HG03280 (cell line): ENCODE measurements around the gene TTLL7.

Experiments used
- ATAC-seq: cut with Tn5 transposase; IDR thresholded peaks from one replicate; pipeline ENCODE4 v1.9.1; 2021; ENCODE audit warnings: mild to moderate bottlenecking, moderate library complexity; ENCODE audit not compliant: unreplicated experiment

Gene TTLL7

GRCh38 chr1:83998498-83999315 is at the start of gene TTLL7:
TSS of gene TTLL7 (minus strand) at chr1:83999132. CDS start at chr1:83952211, 46,921 bp downstream.
- ATAC-seq: peak; percentile 85

- ATAC-seq: no peak
Measured at GRCh38 chr1:84042461-84042860, 43.5 kb upstream of the TTLL7 start.

- ATAC-seq: no peak
Measured at GRCh38 chr1:84037758-84038611, 39.1 kb upstream of the TTLL7 start.

- no peak for ATAC-seq
Measured at GRCh38 chr1:84031802-84032327, 32.9 kb upstream of the TTLL7 start.

GRCh38 chr1:84027368-84027767 is 28.4 kb upstream of the TTLL7 start:
- ATAC-seq: no peak

GRCh38 chr1:84025966-84026365 is 27.0 kb upstream of the TTLL7 start:
- no peak for ATAC-seq

- ATAC-seq: no peak
Measured at GRCh38 chr1:84021822-84022221, 22.9 kb upstream of the TTLL7 start.

- ATAC-seq: no peak
Measured at GRCh38 chr1:84020151-84020550, 21.2 kb upstream of the TTLL7 start.

- no peak for ATAC-seq
Measured at GRCh38 chr1:84019217-84019616, 20.3 kb upstream of the TTLL7 start.

GRCh38 chr1:84013708-84014107 is 14.8 kb upstream of the TTLL7 start:
- no peak for ATAC-seq

GRCh38 chr1:84012018-84012417 is 13.1 kb upstream of the TTLL7 start:
- ATAC-seq: no peak

GRCh38 chr1:84010136-84010535 is 11.2 kb upstream of the TTLL7 start:
- ATAC-seq: no peak

GRCh38 chr1:84008631-84009030 is 9.7 kb upstream of the TTLL7 start:
- no peak for ATAC-seq

GRCh38 chr1:84006591-84006990 is 7.7 kb upstream of the TTLL7 start:
- no peak for ATAC-seq

- no peak for ATAC-seq
Measured at GRCh38 chr1:84001501-84001900, 2.6 kb upstream of the TTLL7 start.

- no peak for ATAC-seq
Measured at GRCh38 chr1:84000954-84001495, 2.1 kb upstream of the TTLL7 start.

- no peak for ATAC-seq
Measured at GRCh38 chr1:84000196-84000885, 1.4 kb upstream of the TTLL7 start.

- peak; percentile 83 for ATAC-seq
Measured at GRCh38 chr1:83999316-83999819, 436 bp upstream of the TTLL7 start.

GRCh38 chr1:83998205-83998497 is 781 bp downstream of the TTLL7 start:
- ATAC-seq: no peak

GRCh38 chr1:83997631-83998030 is 1.3 kb downstream of the TTLL7 start:
- ATAC-seq: no peak

GRCh38 chr1:83996621-83997020 is 2.3 kb downstream of the TTLL7 start:
- no peak for ATAC-seq
